A549 (cell line): ENCODE data around the gene COPA. TPM values are rescaled to one million over a fixed set of nuclear protein-coding genes. Genes with fewer than 3 reads are reported as not detected.

ENCODE experiments used
- ATAC-seq, 2 experiments: fragments of 200-7000 bp in 1 of 2; fragments of >200 bp in 1 of 2; cut with Nextera tagmentation in 1 of 2; cut with Tn5 transposase in 1 of 2; 3 replicates each; pipeline versions ENCODE4 v1.8.0 to v1.9.1; 2018 to 2020; ENCODE audit warnings: mild to moderate bottlenecking in 1 of 2, moderate library complexity in 1 of 2
- CTCF ChIA-PET: fragments of 300-600 bp; sonication (Branson Sonifier 250); formaldehyde crosslinking; extraction: SDS; loops from one replicate; lab custom pipeline; 2021; ENCODE audit warnings: antibody characterized with exemption, inconsistent platforms; lab: Yijun Ruan, JAX
- POLR2A ChIA-PET: fragments of 350-600 bp; formaldehyde crosslinking; extraction: SDS; loops from one replicate; lab custom pipeline; 2021; ENCODE audit warnings: antibody characterized with exemption, inconsistent platforms; lab: Yijun Ruan, JAX
- DNase-seq, 2 experiments: peaks; one replicate each; pipeline versions ENCODE4 v3.0.0 to v3.0.0-alpha.2; 2011 to 2016; ENCODE audit warnings: low read depth in 1 of 2, low spot score in 1 of 2
- FAIRE-seq: peaks from 2 replicates; lab custom pipeline; 2011; peaks lifted over from hg19 to GRCh38; lab: Jason Lieb, UNC
- H3K27ac ChIP-seq, 2 experiments: fragments of >200 bp; sonication (Bioruptor Twin); formaldehyde crosslinking; 3 replicates each; pipeline ENCODE4 v1.5.1; 2016 to 2017
- H3K4me1 ChIP-seq: fragments of >200 bp; sonication (Bioruptor Twin); formaldehyde crosslinking; 3 replicates; pipeline ENCODE4 v1.6.1; 2016
- H3K4me2 ChIP-seq: fragments of >200 bp; sonication (Bioruptor Twin); formaldehyde crosslinking; 3 replicates; pipeline ENCODE4 v1.6.1; 2016
- H3K4me3 ChIP-seq: fragments of >200 bp; sonication (Bioruptor Twin); formaldehyde crosslinking; 3 replicates; pipeline ENCODE4 v1.5.1; 2016
- H3K9me3 ChIP-seq: fragments of >200 bp; sonication (Bioruptor Twin); formaldehyde crosslinking; 3 replicates; pipeline ENCODE4 v1.6.1; 2016
- BHLHE40 ChIP-seq: IDR thresholded peaks from 2 replicates; pipeline ENCODE4 v1.6.1; 2012; ENCODE audit warnings: low read depth, low read length, inconsistent platforms
- CEBPB ChIP-seq, 2 experiments: fragments of >200 bp in 1 of 2; sonication (Bioruptor Twin) in 1 of 2; formaldehyde crosslinking in 1 of 2; IDR thresholded peaks; 2 replicates each; pipeline ENCODE4 v1.6.1; 2012 to 2016
- CTCF ChIP-seq: fragments of >200 bp; sonication (Bioruptor Twin); formaldehyde crosslinking; IDR thresholded peaks from 3 replicates; pipeline ENCODE4 v1.5.1; 2016
- ESRRA ChIP-seq: fragments of 150-350 bp; IDR thresholded peaks from 2 replicates; pipeline ENCODE4 v1.6.1; 2014; ENCODE audit warnings: mild to moderate bottlenecking, low read length, borderline replicate concordance
- FOSB ChIP-seq: fragments of 250-450 bp; sonication (Bioruptor Pico); IDR thresholded peaks from 2 replicates; pipeline ENCODE4 v1.5.0; 2020; ENCODE audit warnings: mild to moderate bottlenecking, moderate library complexity
- FOXS1 ChIP-seq: fragments of 250-450 bp; sonication (Bioruptor Pico); IDR thresholded peaks from 2 replicates; pipeline ENCODE4 v1.5.0; 2020; ENCODE audit warnings: mild to moderate bottlenecking, moderate library complexity
- HDAC2 ChIP-seq: fragments of 200-600 bp; sonication (generic); IDR thresholded peaks from 2 replicates; pipeline ENCODE4 v1.6.1; 2016
- NR3C1 ChIP-seq: fragments of >200 bp; sonication (Bioruptor Twin); formaldehyde crosslinking; IDR thresholded peaks from 3 replicates; pipeline ENCODE4 v1.6.1; 2017
- RARB ChIP-seq: fragments of 250-450 bp; sonication (Bioruptor Pico); IDR thresholded peaks from 2 replicates; pipeline ENCODE4 v1.8.0; 2021; ENCODE audit warnings: mild to moderate bottlenecking, moderate library complexity
- RCOR1 ChIP-seq: fragments of 150-350 bp; IDR thresholded peaks from 2 replicates; pipeline ENCODE4 v1.6.1; 2014; ENCODE audit warnings: antibody characterized with exemption, low read length, low read depth
- RNF2 ChIP-seq: fragments of 200-600 bp; sonication (generic); IDR thresholded peaks from 2 replicates; pipeline ENCODE4 v1.6.1; 2016; ENCODE audit warnings: low read depth, mild to moderate bottlenecking, antibody characterized with exemption, moderate library complexity, borderline replicate concordance
- SREBF2 ChIP-seq: fragments of 450-650 bp; IDR thresholded peaks from 2 replicates; pipeline ENCODE4 v1.6.1; 2014; ENCODE audit warnings: mild to moderate bottlenecking, moderate library complexity
- ZNF302 ChIP-seq: fragments of 250-450 bp; sonication (Bioruptor Pico); IDR thresholded peaks from 2 replicates; pipeline ENCODE4 v1.9.0; 2021; ENCODE audit warnings: inconsistent platforms, mild to moderate bottlenecking, moderate library complexity
- ZSCAN20 ChIP-seq: fragments of 250-450 bp; sonication (Bioruptor Pico); IDR thresholded peaks from 2 replicates; pipeline ENCODE4 v1.8.0; 2022; ENCODE audit warnings: mild to moderate bottlenecking, moderate library complexity
- WGBS: methylation state at CpG from one replicate; pipeline ENCODE4 v1.1.6; 2017; ENCODE audit errors: missing lambda C conversion rate; 5-methylcytosine and 5-hydroxymethylcytosine counted together
- polyA plus RNA-seq, 4 experiments: library from polyadenylated mRNA; depleted of rRNA in 3 of 4; stranded (reverse); fragments of >200 nt; fragmentation: RNase III in 1 of 4; extraction: RNeasy Plus Mini Kit Qiagen cat#74134 plus additional on column Dnase treatment in 1 of 4; gene quantifications; 2 replicates in 3 of 4; 3 replicates in 1 of 4; pipeline ENCODE4 v1.2.3, GENCODE V29; 2011 to 2017

The COPA gene
- polyA plus RNA-seq, 2 of the 4 experiments (the other 2 are of a cell fraction) = 83.5 to 149 TPM

DNA sequence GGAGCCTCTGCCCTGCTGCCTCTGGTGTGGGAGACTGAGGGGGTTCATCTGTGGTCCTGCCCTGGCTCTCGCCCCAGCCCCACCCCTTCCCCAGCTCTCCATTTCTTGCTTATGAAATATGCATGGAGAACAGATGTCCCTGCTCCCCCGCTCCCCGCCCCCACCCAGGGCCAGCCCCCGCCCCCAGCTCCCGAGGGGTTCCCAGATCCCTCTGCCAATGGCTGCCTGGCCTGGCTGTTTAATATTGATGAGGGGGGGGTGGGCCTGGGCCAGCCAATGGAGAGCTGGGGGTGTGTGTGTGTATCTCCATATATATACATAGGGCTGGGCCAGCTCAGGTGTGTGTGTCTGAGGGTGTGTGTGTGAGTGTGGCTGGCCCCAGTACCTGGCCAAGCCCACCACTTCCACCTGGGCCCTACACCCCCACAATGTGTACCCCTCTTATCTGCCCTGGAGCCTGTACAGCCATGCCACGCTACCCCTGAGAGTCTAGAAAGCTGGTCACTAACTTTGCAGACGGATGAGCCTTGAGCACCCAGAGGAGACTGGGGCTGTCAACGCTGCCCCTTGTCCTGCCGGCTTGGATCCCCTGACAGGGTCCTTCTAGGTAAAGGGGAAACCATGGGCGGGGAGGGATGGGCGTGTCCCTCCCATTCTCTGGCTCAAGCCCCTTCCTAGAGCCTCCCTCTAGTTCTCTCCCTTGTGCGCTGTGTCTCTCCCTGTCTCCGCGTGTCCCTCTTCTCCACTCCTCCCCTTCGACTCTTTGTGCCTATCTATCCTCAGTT, 23.9 kb upstream of the COPA start, which contains the start of gene NHLH1 (continued):
- TF ChIP-seq BHLHE40 (no peak), RARB (CRISPR knock-in tag) (no peak), ESRRA (no peak), NR3C1 (no peak), CEBPB (IDR thresholded peaks at IDR 0.05) (no peak)
- TF ChIP-seq, all 56 proteins: peak for 0

DNA sequence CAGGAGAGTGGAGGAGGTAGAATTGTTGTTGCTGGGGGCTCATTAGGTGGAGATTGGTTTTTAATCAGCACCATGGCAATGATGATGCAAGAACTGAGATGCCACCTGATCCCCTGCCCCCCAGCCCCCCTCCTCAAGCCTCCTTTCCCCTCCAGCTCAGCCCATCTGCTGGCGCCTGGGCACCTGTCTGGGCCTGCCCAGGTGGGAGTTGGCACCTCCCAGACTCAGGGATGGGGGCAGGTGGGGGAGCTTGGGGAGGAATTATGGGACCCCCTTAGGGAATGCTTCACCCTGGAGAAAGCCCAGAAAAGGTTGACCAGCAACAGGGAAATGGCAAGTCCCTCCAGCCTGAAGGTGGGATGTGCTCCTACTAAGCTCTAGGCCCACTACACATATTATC, 22.3 kb upstream of the COPA start:
- TF ChIP-seq HDAC2 (no peak), ZSCAN20 (CRISPR knock-in tag) (no peak), FOSB (no peak), FOXS1 (CRISPR knock-in tag) (no peak), RCOR1 (no peak)
- DNase-seq = no peak
- Histone ChIP-seq H3K4me2 (no peak overlapping the region), H3K4me1 (peaks cover 10% of the 10 kb centered on the region; the same call in 2 of the 3 replicates), H3K27ac (no peak overlapping the region), H3K4me3 (no peak overlapping the region), H3K9me3 (no peaks in the 10 kb centered on the region)
- no peak for ATAC-seq
- FAIRE-seq = no peak
- no CpG with 5 or more reads among the region's 1 CpG for WGBS
- ChIA-PET POLR2A (no interaction called here), CTCF (interaction anchor here (7.8 kb wide), 1 partner anchor 11 kb away, joined by 76 read pairs; no protein-coding TSS in a partner anchor)

DNA sequence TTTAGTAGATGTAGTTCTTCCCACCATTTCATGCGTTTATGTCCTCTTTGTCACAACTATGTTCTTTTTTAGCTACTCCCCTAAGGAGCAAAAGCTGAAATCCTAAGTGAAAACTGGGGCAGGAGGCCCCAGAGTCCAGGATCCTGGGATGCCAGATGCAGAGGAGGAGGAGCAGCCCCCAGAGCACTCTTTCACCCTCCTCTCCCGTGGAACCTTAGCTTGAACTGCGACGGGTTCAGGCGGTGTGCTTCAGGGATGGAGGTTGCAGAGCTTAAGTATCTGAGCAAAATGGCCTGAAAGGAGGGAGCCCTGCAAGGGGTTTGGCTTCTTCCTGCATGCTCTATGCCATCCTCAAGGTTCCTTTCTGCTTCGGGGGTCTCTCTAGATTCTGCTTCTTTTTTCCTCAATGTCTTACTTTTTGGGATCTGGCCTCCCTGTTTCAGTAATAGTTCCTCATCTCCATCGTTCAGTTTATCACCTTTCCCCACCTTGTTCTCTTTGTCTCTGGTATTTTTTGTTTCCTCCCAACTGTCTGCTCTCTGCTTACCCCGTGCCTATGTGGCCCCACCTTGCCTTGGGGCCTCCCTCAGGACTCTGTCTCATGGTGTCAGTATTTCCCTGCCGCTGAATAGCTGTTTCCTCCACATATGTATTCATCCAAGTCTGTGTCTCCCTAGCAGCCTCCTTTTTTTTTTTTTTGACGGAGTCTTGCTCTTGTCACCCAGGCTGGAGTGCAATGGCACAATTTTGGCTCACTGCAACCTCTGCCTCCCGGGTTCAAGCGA, 21.1 kb upstream of the COPA start:
- CTCF ChIA-PET = interaction anchor here (0.8 to 7.8 kb wide), 6 partner anchors 9 to 110 kb away, joined by 3 to 76 read pairs (median 5); no protein-coding TSS in a partner anchor
- no peak overlapping the region for H3K4me2 ChIP-seq
- TF ChIP-seq SREBF2 = no peak
- TF ChIP-seq ZSCAN20 (CRISPR knock-in tag) = no peak
- TF ChIP-seq ZNF302 (CRISPR knock-in tag) = no peak
- TF ChIP-seq, all 56 proteins: peak for 0
- H3K27ac ChIP-seq = no peak overlapping the region
- no peak overlapping the region for H3K4me3 ChIP-seq
- DNase-seq (no peak), ATAC-seq (no peak), FAIRE-seq (no peak)
- POLR2A ChIA-PET = no interaction called here
- peaks cover 10% of the 10 kb centered on the region; the same call in 2 of the 3 replicates for H3K4me1 ChIP-seq
- H3K9me3 ChIP-seq = no peaks in the 10 kb centered on the region
- WGBS = 69% methylated on average over 12 of the region's 12 CpGs

GRCh38 chr1:160363010-160363409, 20.0 kb upstream of the COPA start:
- ChIA-PET POLR2A (no interaction called here), CTCF (interaction anchor here (0.9 to 7.8 kb wide), 8 partner anchors 8 to 109 kb away, joined by 3 to 76 read pairs (median 4); no protein-coding TSS in a partner anchor)
- FAIRE-seq (no peak), DNase-seq (no peak), ATAC-seq (no peak)
- Histone ChIP-seq H3K4me1 (peaks cover 10% of the 10 kb centered on the region; the same call in 2 of the 3 replicates), H3K4me2 (no peak overlapping the region), H3K4me3 (no peak overlapping the region), H3K9me3 (no peaks in the 10 kb centered on the region), H3K27ac (peak overlapping the region in 1 of 2 experiments; percentile 65; a peak in 4 of 6 replicates)
- WGBS = 73% methylated on average over 5 of the region's 5 CpGs
- TF ChIP-seq HDAC2 = no peak

- H3K9me3 ChIP-seq = no peaks in the 10 kb centered on the region
- CTCF ChIA-PET = interaction anchor here (0.6 to 7.8 kb wide), 7 partner anchors 7 to 232 kb away, joined by 3 to 76 read pairs (median 4); no protein-coding TSS in a partner anchor
- H3K4me3 ChIP-seq = no peak overlapping the region
- no peak for ATAC-seq
- DNase-seq = no peak
- POLR2A ChIA-PET = interaction anchor here (0.6 kb wide), 1 partner anchor 16 kb away, joined by 4 read pairs; no protein-coding TSS in a partner anchor
- FAIRE-seq = no peak
- H3K4me1 ChIP-seq = peaks cover 10% of the 10 kb centered on the region; the same call in 2 of the 3 replicates
- no peak overlapping the region for H3K4me2 ChIP-seq
- WGBS = 88% methylated on average over 9 of the region's 9 CpGs
- no peak for TF ChIP-seq RNF2
- TF ChIP-seq CTCF = no peak
- TF ChIP-seq HDAC2 = no peak
- TF ChIP-seq, all 56 proteins: peak for 0
- H3K27ac ChIP-seq = peak overlapping the region; percentile 42 to 65
Observed at GRCh38 chr1:160362168-160362957, 19.3 kb upstream of the COPA start.
